ENCODE results near the gene MITF.
"Not testable (repeated sequence)": the region's sequence is repeated elsewhere in the genome, so short reads cannot be mapped to it uniquely, and the experiment has no call there.

MITF gene

GRCh38 chr3:69879051-69879450 lies 139.8 kb downstream of the MITF start:
- no peak for DNase-seq

GRCh38 chr3:69880069-69880640 lies 140.9 kb downstream of the MITF start:
- DNase-seq = no peak

- no peak for DNase-seq
These were observed 141.8 kb downstream of the MITF start for GRCh38 chr3:69881051-69881450.

DNA sequence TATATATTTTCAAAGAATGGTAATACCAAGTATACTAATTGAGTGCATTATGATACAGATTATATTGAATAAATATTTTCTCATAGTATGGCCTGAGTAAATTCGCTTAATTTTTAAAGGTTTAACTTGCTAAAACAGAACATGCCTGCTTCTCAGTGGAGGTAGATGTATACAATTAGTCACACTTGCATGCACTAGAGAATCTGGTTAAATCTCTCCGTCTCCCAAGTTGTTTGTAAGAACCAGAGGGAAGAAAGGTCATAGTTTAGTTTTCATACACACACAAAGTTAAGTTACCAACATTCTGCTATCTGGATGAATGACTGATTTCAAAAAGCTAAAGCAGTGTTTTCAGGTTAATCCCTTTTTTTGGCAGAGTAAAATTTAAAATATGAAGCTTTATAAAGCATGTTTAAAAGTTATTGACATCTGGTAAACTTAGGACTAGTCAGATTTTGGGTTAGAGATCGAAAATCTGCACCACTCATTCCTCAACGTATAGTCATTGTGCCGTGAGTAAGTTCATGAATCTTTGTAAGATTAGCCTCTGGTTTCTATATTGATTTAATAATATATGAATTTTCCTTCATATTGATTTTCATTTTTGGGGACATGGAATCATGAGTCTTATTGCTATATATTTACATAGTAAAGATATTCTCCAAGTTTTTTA lies 142.6 kb downstream of the MITF start:
- DNase-seq = no peak

GRCh38 chr3:69882560-69882959 lies 143.3 kb downstream of the MITF start:
- no peak for DNase-seq

- DNase-seq = no peak
These were observed 149.0 kb downstream of the MITF start for GRCh38 chr3:69888040-69888942.

- no peak for DNase-seq
These were observed 149.7 kb downstream of the MITF start for GRCh38 chr3:69888943-69889315.

GRCh38 chr3:69890084-69890483 lies 150.8 kb downstream of the MITF start:
- DNase-seq = no peak

GRCh38 chr3:69890691-69891090 lies 151.4 kb downstream of the MITF start:
- DNase-seq = no peak

GRCh38 chr3:69892706-69893105 lies 153.4 kb downstream of the MITF start:
- no peak for DNase-seq

DNA sequence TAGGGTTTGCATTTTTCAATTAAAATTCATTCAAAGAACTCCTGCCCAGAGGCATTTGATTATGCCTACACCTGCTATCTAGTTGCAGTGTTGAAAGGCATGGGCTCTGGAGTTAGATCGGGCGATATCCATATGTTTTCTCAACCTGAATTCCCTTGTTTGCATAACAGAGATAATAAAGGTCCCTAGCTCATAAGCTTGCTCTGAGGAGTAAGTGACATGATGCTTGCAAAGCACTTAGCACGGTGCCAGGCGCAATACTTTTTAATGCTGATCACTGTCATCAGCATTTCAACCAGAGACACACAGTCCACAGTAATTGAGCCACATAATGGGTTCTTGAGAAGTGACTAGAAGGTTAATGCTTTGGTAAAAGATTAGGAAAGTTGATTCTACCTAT lies 154.0 kb downstream of the MITF start:
- DNase-seq = no peak

DNA sequence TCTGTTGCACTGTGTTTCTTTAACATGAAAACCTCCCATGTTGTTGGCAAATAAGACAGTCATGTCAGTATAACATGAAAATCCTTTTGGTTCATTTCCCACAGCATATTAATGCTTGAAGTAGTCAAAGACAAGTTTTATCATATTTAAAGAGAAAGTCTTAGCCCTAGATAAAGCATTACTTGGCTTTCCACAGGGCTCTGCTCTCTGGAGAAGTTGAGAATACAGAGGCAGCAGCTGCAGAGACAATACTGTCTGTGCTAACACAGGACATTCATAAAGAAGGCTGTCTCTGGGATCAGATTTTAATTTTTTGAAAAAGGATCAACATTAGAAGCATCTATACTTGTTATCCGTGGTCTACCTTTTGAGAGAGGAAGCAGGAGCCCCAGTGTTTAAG lies 156.8 kb downstream of the MITF start:
- DNase-seq = no peak

- no peak for DNase-seq
These were observed 161.1 kb downstream of the MITF start for GRCh38 chr3:69900331-69900730.

- no peak for DNase-seq
These were observed 162.5 kb downstream of the MITF start for GRCh38 chr3:69901802-69902201.

GRCh38 chr3:69902386-69902785 lies 163.1 kb downstream of the MITF start:
- no peak for DNase-seq

- no peak for DNase-seq
These were observed 167.2 kb downstream of the MITF start for GRCh38 chr3:69906351-69906966.

DNA sequence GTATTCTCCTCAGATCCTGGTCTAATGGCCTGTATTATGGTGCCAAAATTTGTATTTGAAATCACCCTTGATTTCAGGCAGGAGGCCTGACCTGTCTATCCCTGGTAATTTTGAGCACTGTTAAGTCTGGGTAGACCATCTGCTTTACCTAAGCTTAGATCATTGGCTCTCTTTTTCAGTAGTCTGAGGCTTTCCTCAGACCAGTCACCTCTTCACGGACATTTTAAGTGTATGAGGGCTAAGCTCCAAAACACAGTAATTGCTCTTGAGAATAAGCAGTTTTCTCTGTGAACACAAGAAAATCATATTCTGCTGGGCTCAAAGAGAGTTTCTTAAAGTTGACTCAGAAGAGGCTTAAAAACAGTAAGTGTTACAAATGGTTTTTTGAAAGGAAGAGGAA lies 168.3 kb downstream of the MITF start:
- DNase-seq = no peak

DNA sequence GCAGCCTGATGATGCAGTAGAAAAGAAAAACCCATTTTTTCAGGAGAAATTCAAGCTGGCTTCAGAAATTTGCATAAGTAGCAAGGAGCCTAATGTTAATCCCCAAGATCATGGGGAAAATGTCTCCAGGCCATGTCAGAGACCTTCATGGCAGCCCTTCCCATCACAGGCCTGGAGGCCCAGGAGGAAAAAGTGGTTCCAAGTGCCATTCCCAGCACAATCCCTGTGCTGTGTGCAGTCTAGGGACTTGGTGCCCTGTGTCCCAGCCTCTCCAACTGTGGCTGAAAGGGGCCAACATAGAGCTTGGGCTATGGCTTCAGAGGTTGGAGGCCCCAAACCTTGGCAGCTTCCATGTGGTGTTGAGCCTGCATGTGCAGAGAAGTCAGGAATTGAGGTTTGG lies 170.6 kb downstream of the MITF start:
- not testable (repeated sequence) for DNase-seq

DNA sequence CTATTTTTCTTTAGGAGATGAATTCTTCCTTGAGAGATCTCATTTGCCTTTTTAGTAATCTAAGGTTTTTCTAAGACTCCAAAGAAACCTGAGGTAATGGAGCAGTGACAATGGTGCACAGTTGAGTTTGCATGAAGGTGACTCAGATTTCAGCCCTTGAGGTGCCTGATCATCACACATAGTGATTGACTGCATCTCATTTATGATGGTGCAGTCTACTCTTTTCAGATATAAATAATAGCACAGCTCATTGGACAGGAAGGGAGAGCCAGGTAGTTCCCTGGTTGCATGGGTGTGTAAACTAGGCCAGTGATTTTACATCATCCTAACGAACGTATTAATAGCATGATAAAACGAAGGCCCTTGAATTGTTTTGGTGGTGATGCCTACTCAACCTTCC lies 174.2 kb downstream of the MITF start:
- DNase-seq = no peak

DNA sequence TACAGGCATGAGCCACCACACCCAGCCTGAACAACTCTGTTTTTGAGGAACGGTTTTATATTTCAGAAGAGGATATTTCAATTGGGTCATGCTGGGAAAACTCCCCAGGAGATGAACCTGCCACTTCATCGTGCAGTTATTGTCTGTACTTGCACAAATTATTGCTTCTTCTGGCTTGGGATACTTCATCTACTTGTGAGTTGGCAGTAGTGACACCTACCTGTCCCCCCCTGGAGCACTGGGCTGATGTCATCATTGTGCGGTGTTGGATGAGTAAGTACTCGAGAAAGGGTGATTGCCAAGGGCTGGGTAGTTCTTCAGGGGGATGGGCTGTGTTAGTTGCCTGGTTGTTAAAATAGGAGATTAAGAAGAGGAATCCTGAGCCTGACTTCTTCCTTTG lies 175.1 kb downstream of the MITF start:
- no peak for DNase-seq

DNA sequence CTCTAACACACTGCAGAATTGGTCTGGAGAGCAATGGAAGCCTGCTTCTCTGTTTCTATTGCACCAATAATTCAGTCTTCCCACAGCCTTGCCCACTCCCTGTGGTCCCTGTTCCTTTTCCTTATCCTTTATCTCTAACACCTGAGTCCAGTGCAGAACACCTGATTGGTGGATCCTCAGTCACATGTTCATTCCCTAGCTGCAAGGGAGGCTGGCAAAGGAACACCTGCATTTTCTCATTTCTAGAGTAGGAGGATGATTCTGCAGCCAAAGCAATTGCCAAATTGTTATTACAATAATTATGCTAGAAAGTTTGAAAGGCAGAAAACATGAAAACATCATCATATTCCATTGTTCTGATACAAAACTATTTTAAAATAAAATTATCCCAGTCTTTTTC lies 176.5 kb downstream of the MITF start:
- DNase-seq = no peak

DNA sequence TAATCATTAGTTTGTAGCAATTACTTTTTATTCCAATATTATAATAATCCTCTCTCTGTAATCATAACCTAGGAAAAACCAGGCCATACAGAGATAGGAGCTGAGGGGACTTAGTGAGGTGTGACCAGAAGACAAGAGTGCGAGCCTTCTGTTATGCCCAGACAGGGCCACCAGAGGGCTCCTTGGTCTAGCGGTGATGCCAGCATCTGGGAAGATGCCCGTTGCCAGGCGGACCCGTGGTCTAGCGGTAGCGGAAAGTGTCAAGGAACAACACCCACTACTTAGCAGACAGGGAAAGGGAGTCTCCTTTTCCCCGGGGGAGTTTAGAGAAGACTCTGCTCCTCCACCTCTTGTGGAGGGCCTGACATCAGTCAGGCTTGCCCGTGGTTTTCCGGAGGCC lies 180.7 kb downstream of the MITF start:
- DNase-seq = not testable (repeated sequence)

GRCh38 chr3:69921651-69922050 lies 182.4 kb downstream of the MITF start:
- no peak for DNase-seq

- no peak for DNase-seq
These were observed 183.3 kb downstream of the MITF start for GRCh38 chr3:69922521-69923000.
